DMS53 (cell line): ENCODE measurements around the gene ZNF624.

Source experiments
- DNase-seq: peaks from one replicate; lab custom pipeline; 2025; lab: John Stamatoyannopoulos, UW

The ZNF624 gene

GRCh38 chr17:16593356-16594102, 60.1 kb downstream of the ZNF624 start:
- no peak for DNase-seq

DNA sequence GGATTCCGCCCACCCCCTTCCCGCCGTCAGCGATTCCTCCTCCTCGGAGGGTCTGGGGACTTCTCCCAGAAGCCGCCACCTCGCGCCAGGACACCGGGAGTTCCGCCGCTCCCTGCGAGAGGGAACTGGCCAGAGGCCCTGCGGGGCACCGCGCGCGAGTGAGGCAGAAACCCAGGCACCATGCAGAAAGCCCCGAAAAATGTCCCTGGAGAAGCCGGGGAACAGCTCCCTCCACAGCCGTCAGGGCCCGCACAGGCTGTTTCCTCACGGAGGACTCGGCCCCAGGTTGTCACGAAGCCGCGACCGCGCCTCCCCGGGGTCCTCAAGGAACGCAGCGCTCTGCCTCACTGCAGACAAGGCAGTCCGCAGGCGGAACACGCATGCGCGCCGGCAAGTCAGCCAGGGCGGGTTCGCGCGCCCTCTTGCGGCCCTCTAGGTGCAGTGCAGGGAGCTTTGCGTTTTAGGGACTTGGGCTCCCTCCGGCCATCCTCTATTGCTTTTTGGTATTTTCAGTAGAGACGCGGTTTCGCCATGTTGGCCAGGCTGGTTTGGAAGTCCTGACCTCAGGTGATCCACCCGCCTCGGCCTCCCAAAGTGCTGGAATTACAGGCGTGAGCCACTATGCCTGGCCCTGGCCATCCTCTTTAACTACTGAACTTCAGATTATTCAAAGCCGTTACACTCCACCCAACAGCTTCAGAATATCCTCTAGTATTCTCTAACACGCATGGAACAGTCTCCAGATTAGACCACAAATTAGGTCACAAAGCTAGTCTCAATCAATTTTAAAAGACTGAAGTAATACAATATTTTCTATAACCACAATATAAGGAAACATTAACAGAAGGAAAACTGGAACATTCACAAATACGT, 64.3 kb downstream of the ZNF624 start:
- peak; percentile 86 for DNase-seq

DNA sequence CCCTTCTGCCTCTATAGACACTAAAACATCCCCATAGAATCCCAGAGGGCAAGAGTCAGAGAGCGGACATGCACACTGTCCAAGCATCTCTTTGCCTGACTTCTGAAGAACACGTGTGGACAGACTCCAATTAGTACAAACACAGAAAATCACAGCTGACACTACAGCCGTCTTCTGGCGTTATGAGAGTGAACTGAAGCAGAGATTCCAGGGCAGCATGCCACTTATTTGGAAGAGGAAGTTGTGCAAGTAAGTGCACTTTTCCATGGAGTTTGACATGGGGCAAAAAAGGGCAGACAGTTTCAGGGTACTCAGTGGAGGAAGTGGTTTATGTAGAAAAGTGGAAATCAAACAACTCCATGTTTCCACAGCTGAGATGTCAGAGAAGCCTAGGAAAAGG, 67.9 kb downstream of the ZNF624 start:
- no peak for DNase-seq

DNA sequence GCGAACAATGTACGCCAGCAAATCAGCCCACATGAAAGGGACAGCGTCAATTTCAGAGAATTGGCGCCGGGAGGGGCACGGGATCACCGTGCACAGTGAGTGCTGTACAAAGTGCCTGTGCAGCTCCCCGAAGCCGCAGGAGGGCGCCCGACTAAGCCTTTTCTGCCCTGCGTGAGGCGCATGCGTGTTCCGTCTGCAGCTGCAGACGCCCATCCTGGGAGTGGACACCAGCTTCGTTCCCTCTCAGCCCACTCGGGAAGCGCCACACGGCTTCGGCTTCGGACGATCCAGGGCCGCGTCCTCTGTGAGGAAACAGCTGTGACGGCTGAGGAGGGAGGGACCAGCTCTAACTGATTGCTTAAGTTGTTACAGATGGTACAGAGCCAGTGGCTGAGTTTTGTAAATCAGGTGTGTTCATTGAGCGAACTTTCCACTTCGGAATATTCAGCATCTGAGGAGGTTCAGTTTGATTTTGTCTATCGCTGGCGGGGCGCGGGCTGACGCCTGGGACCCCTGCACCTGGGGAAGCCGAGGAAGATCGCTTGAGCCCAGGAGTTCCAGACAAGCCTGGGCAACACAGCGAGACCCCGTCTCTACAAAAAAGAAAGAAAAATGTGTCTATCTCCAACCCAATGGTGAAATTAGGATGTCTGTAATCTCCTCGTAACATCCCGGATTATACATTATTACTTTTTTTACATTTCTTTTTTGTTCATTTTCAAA, 69.2 kb downstream of the ZNF624 start:
- DNase-seq = peak; percentile 94

- DNase-seq = no peak
Observed at GRCh38 chr17:16583781-16584180, 69.9 kb downstream of the ZNF624 start.

- no peak for DNase-seq
Observed at GRCh38 chr17:16573466-16573865, 80.2 kb downstream of the ZNF624 start.
